AG09309 (cell line): ENCODE results near the gene LRRN1.
"Not testable (repeated sequence)": the region's sequence is repeated elsewhere in the genome, so short reads cannot be mapped to it uniquely, and the experiment has no call there.

ENCODE experiments used
- DNase-seq: peaks from one replicate; pipeline ENCODE4 v3.0.0-alpha.2; 2010; ENCODE audit warnings: low read depth
- H3K4me3 ChIP-seq: 2 replicates; pipeline ENCODE4 v1.5.1; 2011; ENCODE audit warnings: mild to moderate bottlenecking, low read depth, low read length, moderate library complexity; ENCODE audit not compliant: control insufficient read depth
- CTCF ChIP-seq: IDR thresholded peaks from 2 replicates; pipeline ENCODE4 v1.5.1; 2011; ENCODE audit warnings: mild to moderate bottlenecking, low read depth, low read length, inconsistent platforms; ENCODE audit not compliant: insufficient read depth, control insufficient read depth; ENCODE audit errors: missing control alignments

Gene LRRN1

GRCh38 chr3:3817865-3818264, 18.6 kb downstream of the LRRN1 start:
- TF ChIP-seq CTCF, result no peak
- DNase-seq, result no peak
- no peak overlapping the region for H3K4me3 ChIP-seq

- no peak for TF ChIP-seq CTCF
- no peak overlapping the region for H3K4me3 ChIP-seq
- DNase-seq, result no peak
Observed at GRCh38 chr3:3821777-3822176, 22.5 kb downstream of the LRRN1 start.

- TF ChIP-seq CTCF, result no peak
- DNase-seq, result no peak
- H3K4me3 ChIP-seq, result no peak overlapping the region
Observed at GRCh38 chr3:3825035-3825434, 25.8 kb downstream of the LRRN1 start.

- no peak for DNase-seq
- H3K4me3 ChIP-seq, result no peak overlapping the region
- TF ChIP-seq CTCF, result no peak
Observed at GRCh38 chr3:3826521-3826920, 27.3 kb downstream of the LRRN1 start.

- no peak for TF ChIP-seq CTCF
- no peak for DNase-seq
- no peak overlapping the region for H3K4me3 ChIP-seq
Observed at GRCh38 chr3:3827111-3827510, 27.9 kb downstream of the LRRN1 start.

- not testable (repeated sequence) for H3K4me3 ChIP-seq, DNase-seq
Observed at GRCh38 chr3:3828417-3828816, 29.2 kb downstream of the LRRN1 start.

- TF ChIP-seq CTCF, result no peak
- no peak overlapping the region for H3K4me3 ChIP-seq
- no peak for DNase-seq
Observed at GRCh38 chr3:3836845-3837244, 37.6 kb downstream of the LRRN1 start.

- no peak for TF ChIP-seq CTCF
- no peak overlapping the region for H3K4me3 ChIP-seq
- no peak for DNase-seq
Observed at GRCh38 chr3:3842356-3842755, 43.1 kb downstream of the LRRN1 start.
